ENCODE measurements around the gene PORCN. TPM values are rescaled to one million over a fixed set of nuclear protein-coding genes. Genes with fewer than 3 reads are reported as not detected.
A peak's percentile ranks its signal among the peaks of the same experiment; 100 is the strongest.

PORCN gene
- total RNA-seq, 2 donors from 2014 or later = 6.2 to 22.7 TPM

DNA sequence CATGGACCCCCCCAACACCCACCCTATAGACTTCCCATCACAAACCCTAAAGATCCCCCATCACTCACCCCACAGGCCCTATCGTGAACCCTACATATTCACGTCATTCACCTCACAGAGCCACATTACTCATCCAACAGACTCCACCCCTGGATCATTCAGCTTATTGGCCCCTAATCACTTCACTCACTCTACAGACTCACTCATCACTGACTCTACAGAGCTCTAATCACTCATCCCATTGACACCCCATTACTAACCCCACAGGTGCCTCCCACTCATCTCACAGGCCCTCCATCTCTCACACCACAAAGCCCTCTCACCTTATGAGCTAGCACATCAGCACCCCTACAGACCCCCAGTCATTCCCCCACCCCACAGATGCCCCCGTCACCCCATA lies 24.4 kb downstream of the PORCN start:
- Histone ChIP-seq H3K4me3 (no peak overlapping the region), H3K4me1 (no peaks in the 10 kb centered on the region), H3K27ac (no peak overlapping the region), H3K9me3 (no peaks in the 10 kb centered on the region), H3K27me3 (no peaks in the 10 kb centered on the region), H3K36me3 (replicated peaks in 1 of 2; ENCODE audit: insufficient read depth in 1 of 2, low read depth in 2 of 2) (no peaks in the 10 kb centered on the region)
- no peak for DNase-seq
- 93 to 97% methylated on average over 3 of the region's 3 CpGs for WGBS, 2 donors
- no peak for TF ChIP-seq POLR2A (IDR thresholded peaks at IDR 0.05)
- TF ChIP-seq CTCF (IDR thresholded peaks at IDR 0.05) = no peak
- intact Hi-C loops (cut with DNase I) = no loop called here
- no peak for ATAC-seq

- Histone ChIP-seq H3K4me3 (no peak overlapping the region), H3K9me3 (no peaks in the 10 kb centered on the region), H3K27me3 (no peaks in the 10 kb centered on the region), H3K36me3 (replicated peaks in 1 of 2; ENCODE audit: insufficient read depth in 1 of 2, low read depth in 2 of 2) (no peaks in the 10 kb centered on the region), H3K27ac (peak overlapping the region; percentile 50 to 88 (median 82)), H3K4me1 (peaks cover 11% of the 10 kb centered on the region)
- ATAC-seq (peak; percentile 0), DNase-seq (no peak)
- 65 to 71% methylated on average over 12 to 21 of the region's 23 CpGs for whole genome bisulfite sequencing, 2 donors
- intact Hi-C loops (cut with DNase I) = no loop called here
- TF ChIP-seq POLR2A (IDR thresholded peaks at IDR 0.05) (no peak), CTCF (IDR thresholded peaks at IDR 0.05) (no peak)
Measured at GRCh38 chrX:48538641-48539344, 30.0 kb downstream of the PORCN start.

DNA sequence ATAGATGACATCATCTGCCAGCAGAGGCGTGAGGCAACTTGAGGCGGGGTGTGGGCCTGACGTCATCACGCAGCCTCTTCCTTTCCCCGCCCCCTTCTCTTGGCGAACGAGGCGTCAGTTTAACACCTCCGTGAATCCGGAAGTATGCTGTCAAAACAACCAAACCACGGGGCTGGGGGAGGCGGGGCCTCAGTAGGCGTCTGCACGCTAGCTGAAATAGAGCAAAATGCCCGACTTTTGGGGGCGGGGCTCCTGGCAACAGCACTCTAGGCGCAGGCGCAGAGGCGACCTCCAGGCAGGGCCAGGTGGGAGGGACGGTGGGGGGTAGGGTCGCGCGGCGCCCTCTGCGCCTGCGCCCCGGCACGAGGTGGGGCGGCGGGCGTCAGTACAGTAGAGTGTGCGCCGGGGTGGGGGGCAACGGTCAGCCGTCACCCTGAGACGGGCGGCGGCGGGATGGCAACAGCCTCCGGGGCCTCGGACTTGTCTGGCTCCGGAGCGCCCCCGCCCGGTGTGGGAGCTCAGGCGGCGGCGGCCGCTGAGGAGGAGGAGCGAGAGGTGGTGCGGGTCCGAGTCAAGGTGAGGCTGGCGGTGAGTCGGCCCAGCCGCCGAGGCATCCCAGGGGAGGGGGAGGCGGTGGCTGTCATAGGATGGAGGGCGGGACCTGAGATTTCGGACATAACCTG lies 30.7 kb downstream of the PORCN start, which contains the start of gene TBC1D25:
Gene TBC1D25 (plus strand): TSS at position 370 of the 683 bp plus-strand sequence. CDS start 84 bp downstream, at position 454.
- DNase-seq = peak; percentile 97 to 99 (median 99)
- H3K27me3 ChIP-seq = no peaks in the 10 kb centered on the region
- H3K9me3 ChIP-seq = no peaks in the 10 kb centered on the region
- peak; percentile 96 for ATAC-seq
- intact Hi-C loops (cut with DNase I) = no loop called here
- peaks cover 11% of the 10 kb centered on the region for H3K4me1 ChIP-seq
- peak within 1 kb of the TSS; percentile 37 to 74 for H3K4me3 ChIP-seq
- TF ChIP-seq CTCF (IDR thresholded peaks at IDR 0.05) = peak in 6 of 7 experiments; percentile 14 to 43 (median 36)
- peak in 2 of 3 donors; percentile 55 to 71 for TF ChIP-seq POLR2A (IDR thresholded peaks at IDR 0.05)
- H3K27ac ChIP-seq = peak within 1 kb of the TSS; percentile 62 to 88 (median 82)
- no peaks in the 10 kb centered on the region for H3K36me3 ChIP-seq (replicated peaks in 1 of 2; ENCODE audit: insufficient read depth in 1 of 2, low read depth in 2 of 2)
- WGBS, 2 donors = 0 to 2% methylated on average over 9 of the region's 59 CpGs

GRCh38 chrX:48540028-48540375 lies 31.2 kb downstream of the PORCN start:
- H3K36me3 ChIP-seq (replicated peaks in 1 of 2; ENCODE audit: insufficient read depth in 1 of 2, low read depth in 2 of 2) = peaks cover 0 to 2% of the 10 kb centered on the region in 2 donors
- TF ChIP-seq POLR2A (IDR thresholded peaks at IDR 0.05) (no peak), CTCF (IDR thresholded peaks at IDR 0.05) (peak in 3 of 7 experiments; percentile 2 to 4 (median 3))
- ATAC-seq = peak; percentile 33
- peaks cover 11% of the 10 kb centered on the region for H3K4me1 ChIP-seq
- H3K27me3 ChIP-seq = no peaks in the 10 kb centered on the region
- DNase-seq = peak; percentile 38 to 51 (median 46)
- no peaks in the 10 kb centered on the region for H3K9me3 ChIP-seq
- WGBS, 2 donors = 5% methylated on average over 3 to 9 of the region's 12 CpGs
- intact Hi-C loops (cut with DNase I) = no loop called here
- peak overlapping the region; percentile 37 to 74 for H3K4me3 ChIP-seq
- peak overlapping the region; percentile 62 to 88 (median 82) for H3K27ac ChIP-seq

Data from body of pancreas (tissue), 4 donors.